Measurements from ENCODE around the gene MAPK4. TPM values are rescaled to one million over a fixed set of nuclear protein-coding genes. Genes with fewer than 3 reads are reported as not detected.
"Not testable (repeated sequence)": the region's sequence is repeated elsewhere in the genome, so short reads cannot be mapped to it uniquely, and the experiment has no call there.

The MAPK4 gene
- total and polyA plus RNA-seq, 10 of the 15 experiments (the other 5 are each of a cell fraction or from before 2014, with no cell fraction given): 0.03 to 0.11 (median 0.06) TPM; not detected in 4

DNA sequence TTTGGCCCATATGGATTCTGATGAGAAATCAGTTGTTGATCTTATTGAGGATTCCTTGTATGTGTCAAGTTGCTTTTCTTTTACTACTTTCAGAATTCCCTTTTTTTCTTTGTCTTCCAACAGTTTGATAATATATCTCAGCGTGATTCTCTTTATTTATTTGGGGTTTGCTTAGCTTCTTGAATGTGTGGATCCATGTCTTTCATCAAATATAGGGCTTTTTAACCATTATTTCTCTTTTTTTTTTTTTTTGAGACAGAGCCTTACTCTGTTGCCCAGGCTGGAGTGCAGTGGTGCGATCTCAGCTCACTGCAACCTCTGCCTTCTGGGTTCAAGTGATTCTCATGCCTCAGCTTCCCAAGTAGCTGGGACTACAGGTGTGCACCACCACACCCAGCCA is 26.1 kb upstream of the MAPK4 start:
- H3K9me3 ChIP-seq (replicated peaks; ENCODE audit: control insufficient read depth, insufficient read depth, low read length); intact Hi-C loops (cut with micrococcal nuclease; ENCODE audit: unreplicated experiment); H3K27ac ChIP-seq (ENCODE audit: control insufficient read depth, insufficient read depth); H2AFZ ChIP-seq (ENCODE audit: control insufficient read depth, low read depth, low read length); H3K27me3 ChIP-seq (replicated peaks in 1 of 2; ENCODE audit: control insufficient read depth in 2 of 2, insufficient read depth in 2 of 2, low read length in 1 of 2); H3K79me2 ChIP-seq (ENCODE audit: control insufficient read depth, insufficient read depth, low read length); SMC1A ChIA-PET (ENCODE audit: uncharacterized antibody, unreplicated experiment); ATAC-seq; H3K9ac ChIP-seq (ENCODE audit: control insufficient read depth, insufficient read depth, low read length); H3K4me3 ChIP-seq; H3K4me1 ChIP-seq (ENCODE audit: control insufficient read depth, insufficient read depth, low read length); FAIRE-seq; BruUV-seq (replicated peaks); H4K20me1 ChIP-seq (ENCODE audit: control insufficient read depth, insufficient read depth); DNase-seq (ENCODE audit: low read depth, low spot score); H3K4me2 ChIP-seq (ENCODE audit: control insufficient read depth, insufficient read depth); RAD21 ChIA-PET (ENCODE audit: unreplicated experiment); POLR2A ChIA-PET; H3K36me3 ChIP-seq (ENCODE audit: control insufficient read depth in 2 of 2, insufficient read depth in 2 of 2, low read length in 1 of 2); in situ Hi-C loops (cut with MboI); CTCF ChIA-PET: not testable (repeated sequence)
- WGBS (ENCODE audit: insufficient coverage, insufficient replicate concordance, low lambda C conversion rate, missing lambda C conversion rate): 20% methylated on average over 2 of the region's 2 CpGs

GRCh38 chr18:50544476-50544875 is 15.4 kb upstream of the MAPK4 start:
- DNase-seq (ENCODE audit: low read depth, low spot score); POLR2A ChIA-PET; H3K4me3 ChIP-seq; FAIRE-seq; H4K20me1 ChIP-seq (ENCODE audit: control insufficient read depth, insufficient read depth); RAD21 ChIA-PET (ENCODE audit: unreplicated experiment); BruUV-seq (replicated peaks); CTCF ChIA-PET; H3K36me3 ChIP-seq (ENCODE audit: control insufficient read depth in 2 of 2, insufficient read depth in 2 of 2, low read length in 1 of 2); H3K27me3 ChIP-seq (replicated peaks in 1 of 2; ENCODE audit: control insufficient read depth in 2 of 2, insufficient read depth in 2 of 2, low read length in 1 of 2); H3K9ac ChIP-seq (ENCODE audit: control insufficient read depth, insufficient read depth, low read length); ATAC-seq; in situ Hi-C loops (cut with MboI); H3K79me2 ChIP-seq (ENCODE audit: control insufficient read depth, insufficient read depth, low read length); SMC1A ChIA-PET (ENCODE audit: uncharacterized antibody, unreplicated experiment); intact Hi-C loops (cut with micrococcal nuclease; ENCODE audit: unreplicated experiment); H2AFZ ChIP-seq (ENCODE audit: control insufficient read depth, low read depth, low read length); H3K27ac ChIP-seq (ENCODE audit: control insufficient read depth, insufficient read depth); H3K4me1 ChIP-seq (ENCODE audit: control insufficient read depth, insufficient read depth, low read length); H3K4me2 ChIP-seq (ENCODE audit: control insufficient read depth, insufficient read depth); H3K9me3 ChIP-seq (replicated peaks; ENCODE audit: control insufficient read depth, insufficient read depth, low read length): not testable (repeated sequence)
- WGBS (ENCODE audit: insufficient coverage, insufficient replicate concordance, low lambda C conversion rate, missing lambda C conversion rate): 24% methylated on average over 4 of the region's 4 CpGs

DNA sequence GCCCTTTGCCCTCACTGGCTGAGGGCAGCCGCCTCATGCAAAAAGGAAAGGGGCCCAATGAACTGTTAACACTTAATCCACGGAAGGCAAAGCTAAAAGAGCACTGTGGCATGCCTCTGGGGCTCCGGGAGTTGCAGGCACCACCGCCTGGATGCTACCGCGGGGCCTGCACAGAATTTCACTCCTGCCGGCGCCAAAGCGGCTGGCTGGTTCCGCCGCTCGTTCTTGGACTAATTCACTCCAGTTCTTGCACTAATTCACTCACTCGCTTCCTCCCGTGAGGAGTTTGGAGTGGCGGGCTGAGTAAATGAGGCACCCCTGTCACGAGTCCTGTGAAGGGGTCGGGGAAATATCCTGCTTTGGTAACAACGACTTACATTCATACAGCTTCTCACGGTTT is 14.0 kb upstream of the MAPK4 start:
- POLR2A ChIA-PET: no interaction called here
- FAIRE-seq: no peak
- SMC1A ChIA-PET (ENCODE audit: uncharacterized antibody, unreplicated experiment): no interaction called here
- H3K79me2 ChIP-seq (ENCODE audit: control insufficient read depth, insufficient read depth, low read length): no peaks in the 10 kb centered on the region
- no peaks in the 10 kb centered on the region for H3K36me3 ChIP-seq (ENCODE audit: control insufficient read depth in 2 of 2, insufficient read depth in 2 of 2, low read length in 1 of 2)
- in situ Hi-C loops (cut with MboI): no loop called here
- no peaks in the 10 kb centered on the region for H3K4me1 ChIP-seq (ENCODE audit: control insufficient read depth, insufficient read depth, low read length)
- no peak overlapping the region for H3K4me3 ChIP-seq
- RAD21 ChIA-PET (ENCODE audit: unreplicated experiment): no interaction called here
- H3K27ac ChIP-seq (ENCODE audit: control insufficient read depth, insufficient read depth): no peak overlapping the region
- no peaks in the 10 kb centered on the region for H4K20me1 ChIP-seq (ENCODE audit: control insufficient read depth, insufficient read depth)
- ATAC-seq: no peak
- WGBS (ENCODE audit: insufficient coverage, insufficient replicate concordance, low lambda C conversion rate, missing lambda C conversion rate): 39% methylated on average over 19 of the region's 19 CpGs
- no peak overlapping the region for H3K4me2 ChIP-seq (ENCODE audit: control insufficient read depth, insufficient read depth)
- H3K27me3 ChIP-seq (replicated peaks in 1 of 2; ENCODE audit: control insufficient read depth in 2 of 2, insufficient read depth in 2 of 2, low read length in 1 of 2): no peaks in the 10 kb centered on the region; a peak in 1 of 4 replicates
- intact Hi-C loops (cut with micrococcal nuclease; ENCODE audit: unreplicated experiment): no loop called here
- no peak overlapping the region for H2AFZ ChIP-seq (ENCODE audit: control insufficient read depth, low read depth, low read length)
- no TSS peak for BruUV-seq (replicated peaks)
- DNase-seq (ENCODE audit: low read depth, low spot score): no peak
- CTCF ChIA-PET: no interaction called here
- H3K9me3 ChIP-seq (replicated peaks; ENCODE audit: control insufficient read depth, insufficient read depth, low read length): no peaks in the 10 kb centered on the region
- H3K9ac ChIP-seq (ENCODE audit: control insufficient read depth, insufficient read depth, low read length): no peak overlapping the region
- TF ChIP-seq TCF7 (IDR thresholded peaks at IDR 0.05; ENCODE audit: borderline replicate concordance) (no peak), SREBF1 (IDR thresholded peaks at IDR 0.05; ENCODE audit: low read length) (no peak), ZNF384 (IDR thresholded peaks at IDR 0.05; ENCODE audit: borderline replicate concordance, low read depth, low read length) (no peak), EP300 (IDR thresholded peaks at IDR 0.05; ENCODE audit: borderline replicate concordance in 1 of 2, control insufficient read depth in 1 of 2, low read depth in 2 of 2, low read length in 2 of 2) (no peak), MYB (IDR thresholded peaks at IDR 0.05; ENCODE audit: borderline replicate concordance, low read depth, low read length) (no peak), POLR2A (IDR thresholded peaks at IDR 0.05; ENCODE audit: low read depth, low read length) (no peak), SMAD5 (IDR thresholded peaks at IDR 0.05; ENCODE audit: low read depth) (no peak), NR2F1 (conservative IDR thresholded peaks at IDR 0.05) (no peak), RFX5 (IDR thresholded peaks at IDR 0.05; ENCODE audit: low read depth, low read length) (no peak)
- TF ChIP-seq, protein P1, sequence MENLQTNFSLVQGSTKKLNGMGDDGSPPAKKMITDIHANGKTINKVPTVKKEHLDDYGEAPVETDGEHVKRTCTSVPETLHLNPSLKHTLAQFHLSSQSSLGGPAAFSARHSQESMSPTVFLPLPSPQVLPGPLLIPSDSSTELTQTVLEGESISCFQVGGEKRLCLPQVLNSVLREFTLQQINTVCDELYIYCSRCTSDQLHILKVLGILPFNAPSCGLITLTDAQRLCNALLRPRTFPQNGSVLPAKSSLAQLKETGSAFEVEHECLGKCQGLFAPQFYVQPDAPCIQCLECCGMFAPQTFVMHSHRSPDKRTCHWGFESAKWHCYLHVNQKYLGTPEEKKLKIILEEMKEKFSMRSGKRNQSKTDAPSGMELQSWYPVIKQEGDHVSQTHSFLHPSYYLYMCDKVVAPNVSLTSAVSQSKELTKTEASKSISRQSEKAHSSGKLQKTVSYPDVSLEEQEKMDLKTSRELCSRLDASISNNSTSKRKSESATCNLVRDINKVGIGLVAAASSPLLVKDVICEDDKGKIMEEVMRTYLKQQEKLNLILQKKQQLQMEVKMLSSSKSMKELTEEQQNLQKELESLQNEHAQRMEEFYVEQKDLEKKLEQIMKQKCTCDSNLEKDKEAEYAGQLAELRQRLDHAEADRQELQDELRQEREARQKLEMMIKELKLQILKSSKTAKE (IDR thresholded peaks at IDR 0.05; ENCODE audit: low read depth, poor library complexity, severe bottlenecking): no peak

All from GM12878 (cell line).